NCI-H1436 treated with DMSO at 0.1 percent for 48 hours (cell line): ENCODE measurements around the gene NR5A2.
A peak's percentile ranks its signal among the peaks of the same experiment; 100 is the strongest.

Experiments used
- DNase-seq: peaks from one replicate; lab custom pipeline; 2025; lab: John Stamatoyannopoulos, UW

NR5A2 gene

GRCh38 chr1:200128081-200128480, 100.6 kb downstream of the NR5A2 start:
- DNase-seq, result no peak

DNA sequence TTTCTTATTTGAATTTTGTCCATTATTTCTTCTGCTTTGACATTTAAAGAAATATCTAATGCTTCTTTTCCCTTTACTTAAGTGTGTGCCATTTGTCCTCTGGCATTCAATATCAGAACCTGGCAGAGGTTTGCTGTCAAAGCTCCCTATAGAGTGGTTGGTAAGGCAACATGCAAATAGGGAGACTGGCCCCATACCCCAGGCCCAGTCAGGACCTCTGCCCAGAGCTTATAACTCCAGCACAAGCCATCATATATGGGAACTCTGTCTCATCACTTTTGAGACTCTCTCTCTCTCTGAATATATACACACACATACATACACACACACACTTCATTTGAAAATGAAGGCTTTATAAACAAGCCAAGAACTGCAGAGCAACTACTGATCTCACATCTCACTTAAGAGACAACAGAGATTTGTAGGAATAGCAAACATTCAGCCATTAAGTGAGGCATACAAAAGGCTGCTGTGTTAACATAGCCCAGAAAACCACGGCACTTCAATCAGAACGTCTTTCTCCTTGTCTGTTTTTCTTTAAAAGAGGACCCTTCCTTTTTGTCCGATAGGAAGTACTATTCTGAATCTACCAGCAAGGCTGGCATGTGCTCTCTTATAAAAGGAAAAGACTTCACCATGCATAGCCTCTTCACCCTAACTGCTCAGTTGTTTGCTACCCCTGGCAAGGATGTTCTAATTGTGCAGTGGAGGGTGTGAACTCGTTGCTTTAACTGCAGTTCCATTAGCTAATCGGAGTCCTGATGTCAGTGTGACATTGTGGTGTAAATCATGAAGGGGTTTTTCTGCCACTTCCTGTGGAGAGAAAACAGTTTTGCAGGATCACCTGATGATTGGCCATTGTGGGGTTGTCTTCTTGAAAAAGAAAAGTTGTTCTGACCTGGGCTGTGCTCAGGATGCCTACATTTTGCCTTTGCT, 101.7 kb downstream of the NR5A2 start:
- no peak for DNase-seq

DNA sequence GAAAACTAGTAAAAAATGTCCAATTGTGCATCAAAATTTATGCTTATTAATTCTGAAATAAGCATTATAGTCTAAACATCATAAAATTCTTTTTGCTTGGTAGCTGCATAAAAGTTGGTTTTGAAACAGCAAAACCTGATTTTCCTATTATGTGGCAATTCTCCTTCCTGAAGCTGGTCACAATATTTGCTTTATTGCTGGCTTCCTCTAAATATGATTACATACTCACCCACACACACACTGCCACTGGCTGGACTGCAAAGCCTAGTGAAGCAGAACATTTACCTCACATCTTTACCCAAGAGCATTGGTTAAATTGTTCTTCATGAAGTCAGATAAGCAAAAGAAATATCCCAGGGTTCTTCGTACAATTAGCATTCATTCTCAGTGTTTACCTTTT, 103.0 kb downstream of the NR5A2 start:
- DNase-seq, result no peak

DNA sequence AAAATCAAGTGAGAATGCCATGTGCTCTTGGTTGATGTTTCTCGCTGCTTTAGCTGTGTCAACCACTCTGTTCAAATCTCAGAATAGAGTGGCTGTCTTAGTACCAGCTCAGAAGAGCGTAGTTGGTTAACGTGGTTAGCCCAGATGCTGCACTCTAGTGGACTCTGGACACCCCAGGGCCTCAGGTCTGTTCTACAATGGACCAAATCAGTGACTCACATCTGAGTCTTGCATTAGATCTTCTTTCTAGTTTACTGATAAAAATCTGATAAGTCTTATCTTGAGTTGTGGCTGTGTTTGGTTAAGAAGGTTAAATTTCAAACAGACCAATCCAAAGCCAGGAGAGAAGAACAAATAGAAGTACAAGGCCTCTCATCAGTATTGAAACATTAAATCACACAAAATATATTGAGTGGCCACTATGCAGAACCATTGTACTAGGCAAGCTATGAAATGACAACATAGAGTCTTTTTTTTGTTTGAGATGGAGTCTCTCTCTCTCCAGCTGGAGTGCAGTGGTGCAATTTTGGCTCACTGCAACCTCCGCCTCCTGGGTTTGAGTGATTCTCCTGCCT, 104.1 kb downstream of the NR5A2 start:
- no peak for DNase-seq

GRCh38 chr1:200133123-200133522, 105.6 kb downstream of the NR5A2 start:
- DNase-seq, result no peak

GRCh38 chr1:200134116-200134515, 106.6 kb downstream of the NR5A2 start:
- DNase-seq, result no peak

DNA sequence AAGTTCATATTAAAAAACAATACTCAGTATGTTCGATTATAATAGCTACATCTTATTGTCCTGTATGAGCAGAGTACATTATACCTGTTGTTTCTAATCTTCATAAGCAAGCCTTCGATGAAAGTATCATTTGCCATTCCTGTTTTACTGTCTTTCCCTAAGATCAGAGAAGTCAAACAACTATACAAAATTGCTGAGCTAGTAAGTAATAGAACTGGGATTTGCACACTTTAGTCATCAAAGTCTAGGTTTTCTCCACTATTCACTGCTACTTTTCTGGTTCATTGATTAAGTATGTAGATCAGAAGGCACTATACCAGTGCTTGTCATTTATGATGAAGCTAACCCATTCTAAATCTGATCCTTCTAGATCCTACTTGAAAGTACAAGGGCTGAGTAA, 108.9 kb downstream of the NR5A2 start:
- no peak for DNase-seq

DNA sequence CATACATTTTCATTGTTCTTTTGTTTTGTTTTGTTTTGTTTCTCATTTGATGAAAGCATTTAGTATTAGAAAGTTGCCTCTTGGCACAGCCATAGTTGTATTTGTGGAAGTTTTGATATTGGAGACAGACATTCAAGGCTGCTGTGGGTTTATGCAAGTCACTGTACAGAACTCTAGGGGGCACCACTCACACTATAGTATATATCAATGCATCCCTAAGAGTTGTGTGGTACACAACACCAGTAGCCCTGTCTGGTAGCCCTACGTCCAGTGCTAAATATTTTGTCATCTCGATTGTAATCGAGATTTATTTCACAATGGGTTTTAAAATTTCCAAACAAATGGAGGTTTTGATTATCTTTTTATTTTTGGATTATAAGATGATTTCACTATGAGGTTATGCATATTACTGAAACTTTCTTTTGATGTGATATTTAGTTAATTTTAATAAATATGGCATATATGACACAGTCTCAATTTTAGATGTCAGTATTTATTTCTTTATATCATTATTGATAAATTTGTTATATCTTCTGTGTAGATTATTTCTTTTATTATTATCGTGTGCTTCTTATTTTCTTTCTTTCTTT, 112.2 kb downstream of the NR5A2 start:
- peak; percentile 32 for DNase-seq

DNA sequence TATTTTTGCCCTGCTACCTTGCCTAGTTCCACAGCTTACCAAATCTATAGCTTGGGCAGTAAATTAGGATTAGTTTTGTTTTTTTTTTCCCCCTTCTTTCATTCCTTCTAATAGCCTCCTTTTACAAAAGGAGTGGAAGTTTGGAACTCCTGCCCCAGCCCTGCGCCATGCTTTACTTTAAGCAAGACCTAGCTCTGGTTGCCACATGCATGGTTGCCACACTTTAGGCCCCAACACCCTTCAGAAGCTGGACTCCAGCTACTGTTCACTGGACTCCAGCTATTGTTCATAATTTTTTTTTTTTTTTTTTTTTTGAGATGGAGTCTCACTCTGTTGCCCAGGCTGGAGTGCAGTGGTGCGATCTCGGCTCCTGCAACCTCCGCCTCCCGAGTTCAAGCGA, 115.8 kb downstream of the NR5A2 start:
- no peak for DNase-seq

DNA sequence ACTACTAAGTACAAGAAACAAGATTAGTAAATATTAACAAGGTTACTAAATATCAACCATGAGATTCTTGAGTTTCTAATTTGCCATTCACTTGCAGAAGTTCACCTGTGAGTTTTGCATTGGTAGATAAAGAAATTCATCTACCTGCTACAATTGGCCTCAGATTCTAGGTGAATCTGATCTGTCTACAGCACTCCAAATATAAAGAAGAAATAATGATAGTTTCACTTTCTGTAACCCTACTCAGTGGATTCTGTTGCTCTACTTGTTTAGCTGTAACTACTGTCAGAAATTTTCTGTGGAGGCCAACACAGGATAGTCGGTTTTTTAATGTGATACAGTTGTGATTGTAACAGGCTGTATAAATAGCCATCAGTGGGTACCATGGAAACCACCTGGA, 118.6 kb downstream of the NR5A2 start:
- no peak for DNase-seq

DNA sequence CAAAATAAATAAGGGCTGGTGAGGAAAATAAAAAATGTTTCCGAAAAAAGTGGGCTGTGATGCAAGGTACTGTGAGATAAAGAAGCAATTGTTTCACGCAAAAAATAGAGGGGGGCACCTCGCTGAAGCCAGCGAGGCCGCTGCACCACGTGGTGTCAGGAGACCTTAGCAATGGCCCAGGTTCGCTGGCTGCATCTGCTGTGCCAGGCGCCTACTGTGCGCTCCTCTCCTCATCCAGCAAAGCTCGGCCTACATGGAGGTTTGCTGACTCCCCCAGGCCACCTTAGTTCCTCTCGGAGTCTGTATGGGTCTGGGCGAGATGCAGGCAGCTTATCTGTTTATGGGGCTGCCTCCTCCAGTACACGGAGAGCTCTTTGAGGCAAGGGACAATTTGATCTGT, 119.6 kb downstream of the NR5A2 start:
- no peak for DNase-seq

DNA sequence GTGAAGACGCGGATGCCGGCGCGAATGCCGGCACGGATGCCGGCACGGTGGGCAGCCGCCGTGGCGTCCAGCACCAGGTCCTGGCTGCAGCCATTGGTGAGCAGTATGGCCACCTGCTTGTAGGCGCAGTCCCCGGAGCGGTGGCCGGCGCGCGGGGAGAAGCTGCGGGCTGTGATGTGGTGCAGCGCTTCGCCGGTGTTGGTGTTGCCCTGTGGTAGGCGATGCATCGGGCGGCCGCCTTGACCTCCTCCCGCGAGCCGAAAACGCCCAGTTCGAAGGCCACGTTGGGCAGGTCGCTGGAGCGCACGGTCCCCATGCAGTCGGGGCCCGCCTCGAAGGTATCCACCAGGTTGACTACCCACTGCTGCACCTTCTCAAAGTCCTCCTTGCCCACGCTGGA, 120.2 kb downstream of the NR5A2 start:
- DNase-seq, result no peak

DNA sequence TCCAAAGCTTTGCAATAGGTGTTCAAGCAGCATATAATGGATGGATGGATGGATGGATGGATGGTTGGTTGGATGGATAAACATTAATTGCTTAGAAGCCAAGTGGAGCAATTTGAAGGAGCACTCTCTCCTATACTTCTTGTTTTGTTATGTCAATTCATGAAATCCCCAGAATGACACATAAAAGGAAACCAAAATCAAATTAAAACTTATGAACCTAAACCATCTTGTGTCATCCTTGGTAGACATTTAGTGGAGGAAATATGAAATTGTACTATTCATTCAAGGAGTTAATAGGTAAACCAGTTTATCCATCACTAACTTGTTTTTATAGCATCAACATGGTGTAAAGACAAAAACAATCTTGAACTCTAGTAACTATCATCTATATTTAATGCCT, 122.5 kb downstream of the NR5A2 start:
- DNase-seq, result no peak

- DNase-seq, result peak; percentile 44
Observed at GRCh38 chr1:200150721-200151120, 123.2 kb downstream of the NR5A2 start.

DNA sequence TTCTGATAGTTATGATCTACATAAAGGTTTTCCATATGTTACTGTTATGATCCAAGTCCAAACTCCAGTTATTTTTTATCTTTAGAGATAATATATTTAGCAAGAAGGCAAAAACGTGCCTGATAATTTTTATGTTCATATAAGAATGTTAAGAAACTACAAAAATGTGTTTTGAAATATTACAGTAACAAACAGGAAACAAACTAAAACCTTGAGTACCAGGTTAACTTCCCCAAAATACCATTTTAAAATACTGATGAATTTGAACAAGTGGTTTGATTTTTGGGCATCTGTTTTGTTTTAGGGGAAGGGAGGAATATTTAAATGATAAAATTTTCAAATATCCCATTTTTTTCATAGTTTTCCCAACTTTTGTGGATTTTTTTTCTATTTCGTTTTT, 124.8 kb downstream of the NR5A2 start:
- DNase-seq, result no peak

DNA sequence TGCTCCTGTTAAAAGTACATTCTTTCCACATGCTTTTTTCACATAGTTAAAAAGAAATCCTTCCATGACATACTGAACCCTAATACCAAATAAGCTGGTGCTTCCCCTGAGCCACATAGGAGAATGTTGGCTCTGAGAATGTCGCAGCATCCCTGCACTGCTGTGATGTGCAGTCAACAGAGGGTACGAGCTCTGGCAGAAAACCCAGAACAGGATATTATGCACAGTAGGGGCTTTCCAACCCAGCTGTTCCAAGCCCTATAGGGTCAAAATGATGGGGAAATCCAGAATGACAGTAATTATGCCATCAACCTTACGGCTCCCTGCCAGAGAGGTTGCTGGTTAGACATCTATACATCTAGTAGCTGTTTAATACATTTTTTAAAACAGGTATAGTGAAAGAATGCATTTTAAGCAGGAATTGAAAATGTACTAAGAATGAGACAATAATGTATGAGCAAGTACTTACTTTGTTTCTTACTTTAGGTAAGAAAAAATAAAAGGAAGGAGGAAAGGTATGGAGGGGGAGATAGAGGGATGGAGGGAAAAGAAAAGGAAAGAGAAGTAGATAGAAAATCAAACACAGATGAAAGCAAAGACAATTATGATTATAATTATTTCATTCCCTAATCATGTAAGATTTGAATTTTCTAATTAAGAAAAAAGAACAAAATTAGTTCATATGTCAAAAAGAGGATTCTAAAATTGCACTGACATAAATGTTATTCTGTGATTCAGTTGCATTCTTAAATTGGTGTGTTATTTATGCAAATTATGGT, 126.0 kb downstream of the NR5A2 start:
- DNase-seq, result no peak

DNA sequence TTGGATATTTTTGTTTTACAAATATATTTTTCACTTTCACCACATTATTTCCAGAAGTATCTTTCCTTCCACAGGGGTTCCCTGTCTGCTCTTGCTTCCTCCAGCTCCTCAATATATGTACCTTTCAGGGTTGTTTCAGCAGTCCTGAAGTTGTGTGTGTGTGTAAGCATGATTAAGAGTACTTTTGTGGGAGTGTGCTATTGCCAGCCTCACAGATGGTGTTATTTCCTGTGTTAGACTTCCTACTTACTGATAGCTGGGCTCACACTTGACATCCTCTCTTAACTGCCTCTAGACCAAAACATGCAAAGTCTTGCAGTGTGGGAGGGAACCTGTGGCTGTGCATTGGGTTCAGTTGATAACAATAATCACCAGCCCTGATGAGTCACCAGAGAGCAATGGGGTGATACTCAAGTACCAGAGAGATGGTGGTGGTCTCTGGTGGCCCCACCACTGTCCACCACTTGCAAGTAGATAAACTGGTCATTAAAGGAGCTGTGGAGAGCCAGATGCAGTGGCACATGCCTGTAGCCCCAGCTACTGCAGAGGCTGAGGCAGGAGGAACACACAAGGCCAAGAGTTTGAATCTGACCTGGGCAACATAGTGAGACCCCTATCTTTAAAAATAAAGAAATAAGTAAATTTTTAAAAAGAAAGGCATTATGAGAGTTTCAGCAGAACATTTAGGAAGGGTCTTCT, 126.7 kb downstream of the NR5A2 start:
- DNase-seq, result no peak

DNA sequence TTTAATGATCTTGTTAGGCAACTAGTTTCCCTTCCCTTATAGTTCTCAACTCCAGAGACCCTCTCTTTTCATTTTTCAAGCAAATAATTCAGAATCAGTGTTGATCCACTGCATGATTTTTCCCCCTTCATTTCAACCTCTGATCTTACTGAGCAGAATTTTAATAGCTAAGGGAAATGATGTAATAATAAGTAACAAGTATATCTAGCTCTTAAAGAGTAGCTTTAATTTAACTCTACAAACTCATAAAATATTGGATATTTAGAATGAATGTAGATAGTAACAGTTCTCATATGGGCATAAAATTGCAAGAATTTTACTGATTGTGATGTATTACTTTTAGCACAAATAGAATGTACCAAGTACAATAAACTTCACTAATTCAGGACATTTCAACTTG, 130.2 kb downstream of the NR5A2 start:
- DNase-seq, result no peak

GRCh38 chr1:200161801-200162200, 134.3 kb downstream of the NR5A2 start:
- DNase-seq, result no peak

GRCh38 chr1:200162258-200162657, 134.7 kb downstream of the NR5A2 start:
- DNase-seq, result no peak

DNA sequence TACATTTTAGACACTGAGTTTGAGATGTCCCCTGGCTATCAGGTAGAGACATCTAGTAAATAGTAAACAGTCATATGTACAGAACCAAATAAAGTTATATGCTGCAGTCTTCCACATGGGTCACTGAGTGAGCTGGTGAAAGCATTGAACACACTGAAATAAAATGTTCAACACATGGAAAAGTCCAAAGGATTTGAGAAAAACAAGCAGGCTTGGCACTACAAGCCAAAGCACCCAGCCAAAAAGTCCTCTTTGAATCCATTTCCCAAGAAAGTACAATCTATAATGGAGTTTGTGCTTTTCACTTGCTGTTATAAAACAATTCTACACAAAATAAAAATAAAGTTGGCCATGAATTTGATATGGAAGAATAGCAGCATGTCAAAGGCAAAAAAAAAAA, 135.4 kb downstream of the NR5A2 start:
- no peak for DNase-seq

- no peak for DNase-seq
Observed at GRCh38 chr1:200163911-200164310, 136.4 kb downstream of the NR5A2 start.
